ENCODE data around the gene DCST1. TPM values are rescaled to one million over a fixed set of nuclear protein-coding genes. Genes with fewer than 3 reads are reported as not detected.

DCST1 gene
- total RNA-seq, 1 experiment from 2014 or later: 0.17 TPM

- BruUV-seq (replicated peaks): no TSS peak
- Mint-ChIP-seq H3K4me3 (ENCODE audit: low read depth, unreplicated experiment) (no peak overlapping the region), H3K9me3 (ENCODE audit: low read depth, unreplicated experiment) (no peaks in the 10 kb centered on the region), H3K27ac (ENCODE audit: unreplicated experiment) (no peak overlapping the region), H3K36me3 (ENCODE audit: insufficient read depth, unreplicated experiment) (peaks cover 17% of the 10 kb centered on the region), H3K4me1 (ENCODE audit: low read depth, unreplicated experiment) (peaks cover 25% of the 10 kb centered on the region), H3K27me3 (ENCODE audit: unreplicated experiment) (no peaks in the 10 kb centered on the region)
- CTCF ChIA-PET: no interaction called here
- intact Hi-C loops (cut with micrococcal nuclease; ENCODE audit: unreplicated experiment): no loop called here
- no peak for TF ChIP-seq CTCF (IDR thresholded peaks at IDR 0.05; ENCODE audit: unreplicated experiment)
- no peak for DNase-seq
These were observed 22.6 kb upstream of the DCST1 start for GRCh38 chr1:155011004-155011416.

GRCh38 chr1:155011437-155012025, 22.1 kb upstream of the DCST1 start:
- CTCF ChIA-PET: interaction anchor here (0.7 kb wide), 1 partner anchor 38 kb away, joined by 14 read pairs; no protein-coding TSS in a partner anchor
- Mint-ChIP-seq H3K9me3 (ENCODE audit: low read depth, unreplicated experiment) (no peaks in the 10 kb centered on the region), H3K36me3 (ENCODE audit: insufficient read depth, unreplicated experiment) (peaks cover 22% of the 10 kb centered on the region), H3K4me3 (ENCODE audit: low read depth, unreplicated experiment) (no peak overlapping the region), H3K4me1 (ENCODE audit: low read depth, unreplicated experiment) (peaks cover 20% of the 10 kb centered on the region), H3K27ac (ENCODE audit: unreplicated experiment) (no peak overlapping the region), H3K27me3 (ENCODE audit: unreplicated experiment) (no peaks in the 10 kb centered on the region)
- intact Hi-C loops (cut with micrococcal nuclease; ENCODE audit: unreplicated experiment): no loop called here
- no TSS peak for BruUV-seq (replicated peaks)
- no peak for TF ChIP-seq CTCF (IDR thresholded peaks at IDR 0.05; ENCODE audit: unreplicated experiment)
- DNase-seq: no peak

- intact Hi-C loops (cut with micrococcal nuclease; ENCODE audit: unreplicated experiment): no loop called here
- Mint-ChIP-seq H3K4me1 (ENCODE audit: low read depth, unreplicated experiment) (peaks cover 14% of the 10 kb centered on the region), H3K36me3 (ENCODE audit: insufficient read depth, unreplicated experiment) (peaks cover 28% of the 10 kb centered on the region), H3K9me3 (ENCODE audit: low read depth, unreplicated experiment) (no peaks in the 10 kb centered on the region), H3K27me3 (ENCODE audit: unreplicated experiment) (no peaks in the 10 kb centered on the region), H3K4me3 (ENCODE audit: low read depth, unreplicated experiment) (no peak overlapping the region), H3K27ac (ENCODE audit: unreplicated experiment) (no peak overlapping the region)
- BruUV-seq (replicated peaks): no TSS peak
- TF ChIP-seq CTCF (IDR thresholded peaks at IDR 0.05; ENCODE audit: unreplicated experiment): no peak
- CTCF ChIA-PET: interaction anchor here (0.7 kb wide), 1 partner anchor 38 kb away, joined by 14 read pairs; no protein-coding TSS in a partner anchor
- DNase-seq: no peak
These were observed 21.5 kb upstream of the DCST1 start for GRCh38 chr1:155012026-155012546.

- no peak overlapping the region for H3K27ac Mint-ChIP-seq (ENCODE audit: unreplicated experiment)
- TF ChIP-seq CTCF (IDR thresholded peaks at IDR 0.05; ENCODE audit: unreplicated experiment): no peak
- no TSS peak for BruUV-seq (replicated peaks)
- DNase-seq: no peak
- intact Hi-C loops (cut with micrococcal nuclease; ENCODE audit: unreplicated experiment): no loop called here
- H3K4me1 Mint-ChIP-seq (ENCODE audit: low read depth, unreplicated experiment): peaks cover 14% of the 10 kb centered on the region
- peaks cover 37% of the 10 kb centered on the region for H3K36me3 Mint-ChIP-seq (ENCODE audit: insufficient read depth, unreplicated experiment)
- no peak overlapping the region for H3K4me3 Mint-ChIP-seq (ENCODE audit: low read depth, unreplicated experiment)
- no peaks in the 10 kb centered on the region for H3K9me3 Mint-ChIP-seq (ENCODE audit: low read depth, unreplicated experiment)
- no peaks in the 10 kb centered on the region for H3K27me3 Mint-ChIP-seq (ENCODE audit: unreplicated experiment)
- CTCF ChIA-PET: interaction anchor here (0.6 to 0.8 kb wide), 2 partner anchors 9 to 17 kb away, joined by 3 to 5 read pairs; no protein-coding TSS in a partner anchor
These were observed 20.6 kb upstream of the DCST1 start for GRCh38 chr1:155012776-155013602.
